Activated naive CD8-positive, alpha-beta T cell treated with anti-CD3 and anti-CD28 coated beads, Interleukin-2, amount 50 U/mL, for 24 hours (primary cell): ENCODE results near the gene MCUB.
"Not testable (repeated sequence)": the region's sequence is repeated elsewhere in the genome, so short reads cannot be mapped to it uniquely, and the experiment has no call there.

ENCODE experiments used
- ATAC-seq: fragments of 150-1000 bp; cut with Tn5 transposase; one replicate; pipeline ENCODE4 v1.10.0; 2021
- DNase-seq: peaks from one replicate; pipeline ENCODE4 v3.0.0; 2021
- H3K27ac Mint-ChIP-seq: one replicate; pipeline ENCODE4 v1.8.0; 2021; ENCODE audit warnings: mild to moderate bottlenecking, mixed read lengths
- H3K27me3 Mint-ChIP-seq: one replicate; pipeline ENCODE4 v1.8.0; 2021; ENCODE audit warnings: mixed read lengths
- H3K36me3 Mint-ChIP-seq: one replicate; pipeline ENCODE4 v1.8.0; 2021; ENCODE audit warnings: low read depth, mixed read lengths
- H3K4me1 Mint-ChIP-seq: one replicate; pipeline ENCODE4 v1.8.0; 2021; ENCODE audit warnings: mixed read lengths
- H3K4me3 Mint-ChIP-seq: one replicate; pipeline ENCODE4 v1.8.0; 2021; ENCODE audit warnings: mild to moderate bottlenecking, moderate library complexity, mixed read lengths
- H3K9me3 Mint-ChIP-seq: one replicate; pipeline ENCODE4 v1.8.0; 2021; ENCODE audit warnings: mixed read lengths

Gene MCUB, protein sequence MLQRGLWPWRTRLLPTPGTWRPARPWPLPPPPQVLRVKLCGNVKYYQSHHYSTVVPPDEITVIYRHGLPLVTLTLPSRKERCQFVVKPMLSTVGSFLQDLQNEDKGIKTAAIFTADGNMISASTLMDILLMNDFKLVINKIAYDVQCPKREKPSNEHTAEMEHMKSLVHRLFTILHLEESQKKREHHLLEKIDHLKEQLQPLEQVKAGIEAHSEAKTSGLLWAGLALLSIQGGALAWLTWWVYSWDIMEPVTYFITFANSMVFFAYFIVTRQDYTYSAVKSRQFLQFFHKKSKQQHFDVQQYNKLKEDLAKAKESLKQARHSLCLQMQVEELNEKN

GRCh38 chr4:109559983-109560686 is at the start of gene MCUB:
TSS of gene MCUB (plus strand) at chr4:109560246. CDS start at chr4:109560338, 92 bp downstream.
- peak; percentile 95 for ATAC-seq
- Mint-ChIP-seq H3K27ac (peak within 1 kb of the TSS; percentile 95), H3K4me1 (peaks cover 53% of the 10 kb centered on the region), H3K9me3 (no peaks in the 10 kb centered on the region), H3K27me3 (no peaks in the 10 kb centered on the region), H3K36me3 (peaks cover 22% of the 10 kb centered on the region), H3K4me3 (peak within 1 kb of the TSS; percentile 91)
- peak; percentile 89 for DNase-seq

DNA sequence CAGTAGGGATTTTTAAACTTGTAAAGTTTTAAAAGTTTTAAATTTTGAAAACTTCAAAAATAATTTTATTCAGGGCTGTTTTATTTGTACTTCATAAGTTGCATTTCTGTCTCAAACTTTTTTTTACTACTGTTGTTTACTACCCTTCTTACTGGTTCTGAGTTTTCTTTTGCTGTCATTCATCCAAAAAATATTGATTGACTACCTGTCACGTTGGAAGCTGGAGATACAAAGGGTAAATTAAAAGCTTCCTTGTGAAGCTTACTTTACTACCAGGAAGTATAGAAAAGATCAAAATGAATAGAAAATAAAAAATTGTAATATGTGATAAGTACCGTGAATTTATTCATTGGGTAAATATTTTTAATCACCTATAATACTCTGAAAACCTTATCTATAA is 49.4 kb upstream of the MCUB start:
- no peak for DNase-seq
- H3K36me3 Mint-ChIP-seq, result peaks cover 33% of the 10 kb centered on the region
- H3K27ac Mint-ChIP-seq, result no peak overlapping the region
- H3K4me1 Mint-ChIP-seq, result no peaks in the 10 kb centered on the region
- H3K9me3 Mint-ChIP-seq, result no peaks in the 10 kb centered on the region
- no peak overlapping the region for H3K4me3 Mint-ChIP-seq
- ATAC-seq, result no peak
- H3K27me3 Mint-ChIP-seq, result no peaks in the 10 kb centered on the region

- H3K27ac Mint-ChIP-seq, result no peak overlapping the region
Measured at GRCh38 chr4:109511414-109511813, 48.6 kb upstream of the MCUB start.

DNA sequence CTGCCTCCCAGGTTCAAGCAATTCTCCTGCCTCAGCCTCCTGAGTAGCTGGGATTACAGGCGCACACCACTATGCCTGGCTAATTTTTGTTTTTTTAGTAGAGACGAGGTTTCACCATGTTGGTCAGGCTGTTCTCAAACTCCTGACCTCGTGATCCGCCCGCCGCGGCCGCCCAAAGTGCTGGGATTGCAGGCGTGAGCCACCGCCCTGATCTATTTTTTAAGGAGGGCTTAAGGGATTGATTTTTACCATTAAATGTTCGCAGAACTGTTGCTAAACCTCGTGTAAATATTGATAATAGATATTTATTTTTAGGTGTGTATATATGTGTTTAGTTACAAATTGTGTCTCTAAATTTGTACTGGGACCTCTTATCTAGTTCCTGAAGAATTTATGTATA is 46.7 kb upstream of the MCUB start:
- not testable (repeated sequence) for H3K27ac Mint-ChIP-seq, ATAC-seq
- peaks cover 39% of the 10 kb centered on the region for H3K36me3 Mint-ChIP-seq

More at GRCh38 chr4:109511414-109511813, 48.6 kb upstream of the MCUB start:
- Mint-ChIP-seq H3K36me3 (peaks cover 31% of the 10 kb centered on the region), H3K9me3 (no peaks in the 10 kb centered on the region), H3K4me3 (no peak overlapping the region), H3K27me3 (no peaks in the 10 kb centered on the region), H3K4me1 (no peaks in the 10 kb centered on the region)
- DNase-seq, result no peak
- ATAC-seq, result no peak

GRCh38 chr4:109532182-109532581 is 27.9 kb upstream of the MCUB start:
- Mint-ChIP-seq H3K9me3 (no peaks in the 10 kb centered on the region), H3K36me3 (peaks cover 48% of the 10 kb centered on the region), H3K27me3 (no peaks in the 10 kb centered on the region), H3K27ac (no peak overlapping the region), H3K4me1 (no peaks in the 10 kb centered on the region), H3K4me3 (no peak overlapping the region)
- DNase-seq (no peak), ATAC-seq (no peak)

More for the DNA sequence above, 46.7 kb upstream of the MCUB start:
- not testable (repeated sequence) for H3K9me3 Mint-ChIP-seq, H3K4me1 Mint-ChIP-seq, DNase-seq, H3K27me3 Mint-ChIP-seq, H3K4me3 Mint-ChIP-seq

DNA sequence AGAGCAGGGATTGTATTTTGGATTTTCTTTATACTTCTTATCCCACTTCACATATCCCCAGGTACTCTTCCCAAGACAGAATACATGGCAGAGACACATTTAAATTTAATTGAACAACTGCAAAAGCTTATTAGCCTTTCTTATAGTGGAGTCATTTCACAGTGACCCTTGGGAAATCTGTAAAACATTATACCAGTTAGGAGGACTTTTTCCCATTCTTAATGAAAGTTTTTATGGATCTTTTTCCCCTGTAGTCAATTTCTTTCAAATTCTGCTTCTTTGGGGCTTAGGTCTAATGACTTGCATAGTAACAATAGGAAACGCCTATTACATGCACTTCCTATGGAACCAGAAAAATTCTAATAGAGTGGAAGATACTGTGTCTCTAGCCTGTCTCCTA is 14.6 kb upstream of the MCUB start:
- H3K4me1 Mint-ChIP-seq, result peaks cover 18% of the 10 kb centered on the region
- DNase-seq, result no peak
- H3K9me3 Mint-ChIP-seq, result peaks cover 5% of the 10 kb centered on the region
- H3K4me3 Mint-ChIP-seq, result no peak overlapping the region
- no peak for ATAC-seq
- H3K27me3 Mint-ChIP-seq, result no peaks in the 10 kb centered on the region
- no peak overlapping the region for H3K27ac Mint-ChIP-seq
- H3K36me3 Mint-ChIP-seq, result peaks cover 25% of the 10 kb centered on the region

DNA sequence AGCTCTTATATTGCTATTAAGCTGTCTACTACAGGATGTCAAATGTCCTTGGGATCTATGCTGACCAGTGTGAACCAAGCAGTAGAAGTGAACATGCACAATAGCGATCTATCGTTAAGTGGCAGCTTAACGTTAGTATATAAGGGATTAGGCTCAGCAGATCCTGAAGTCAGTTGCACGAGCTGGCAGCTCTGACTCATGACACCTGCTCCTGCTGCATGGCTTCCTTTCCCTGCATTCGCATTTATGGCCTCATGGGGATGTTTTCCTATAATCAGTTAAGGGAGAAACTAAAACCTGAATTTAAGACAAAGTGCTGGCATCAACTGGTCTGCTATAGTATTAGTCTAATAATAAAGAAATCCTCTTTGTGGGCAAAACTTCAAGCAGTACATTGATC is 12.7 kb upstream of the MCUB start:
- Mint-ChIP-seq H3K4me3 (no peak overlapping the region), H3K27ac (no peak overlapping the region)

DNA sequence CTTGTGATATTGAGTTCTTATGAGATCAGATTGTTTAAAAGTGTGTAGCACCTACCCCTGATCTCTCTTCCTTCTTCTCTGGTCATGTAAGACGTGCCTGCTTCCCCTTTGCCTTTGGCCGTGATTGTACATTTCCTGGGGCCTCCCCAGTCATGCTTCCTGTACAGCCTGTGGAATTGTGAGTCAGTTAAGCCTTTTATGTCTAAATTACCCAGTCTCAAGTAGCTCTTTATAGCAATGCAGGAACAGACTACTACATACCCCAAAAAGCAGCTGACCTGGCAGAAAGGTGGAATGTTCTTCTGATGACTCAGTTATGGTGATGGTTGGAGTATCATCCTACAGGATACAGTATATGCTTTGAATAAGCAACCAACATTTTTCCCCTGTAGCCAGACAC is 11.4 kb upstream of the MCUB start:
- peaks cover 18% of the 10 kb centered on the region for H3K4me1 Mint-ChIP-seq
- no peaks in the 10 kb centered on the region for H3K27me3 Mint-ChIP-seq
- DNase-seq, result no peak
- peaks cover 5% of the 10 kb centered on the region for H3K9me3 Mint-ChIP-seq
- peaks cover 30% of the 10 kb centered on the region for H3K36me3 Mint-ChIP-seq
- H3K4me3 Mint-ChIP-seq, result no peak overlapping the region
- H3K27ac Mint-ChIP-seq, result peak overlapping the region; percentile 57
- peak; percentile 82 for ATAC-seq

More for the DNA sequence above, 12.7 kb upstream of the MCUB start:
- peaks cover 24% of the 10 kb centered on the region for H3K36me3 Mint-ChIP-seq
- no peaks in the 10 kb centered on the region for H3K27me3 Mint-ChIP-seq
- ATAC-seq, result no peak
- peaks cover 5% of the 10 kb centered on the region for H3K9me3 Mint-ChIP-seq
- no peak for DNase-seq
- peaks cover 18% of the 10 kb centered on the region for H3K4me1 Mint-ChIP-seq

DNA sequence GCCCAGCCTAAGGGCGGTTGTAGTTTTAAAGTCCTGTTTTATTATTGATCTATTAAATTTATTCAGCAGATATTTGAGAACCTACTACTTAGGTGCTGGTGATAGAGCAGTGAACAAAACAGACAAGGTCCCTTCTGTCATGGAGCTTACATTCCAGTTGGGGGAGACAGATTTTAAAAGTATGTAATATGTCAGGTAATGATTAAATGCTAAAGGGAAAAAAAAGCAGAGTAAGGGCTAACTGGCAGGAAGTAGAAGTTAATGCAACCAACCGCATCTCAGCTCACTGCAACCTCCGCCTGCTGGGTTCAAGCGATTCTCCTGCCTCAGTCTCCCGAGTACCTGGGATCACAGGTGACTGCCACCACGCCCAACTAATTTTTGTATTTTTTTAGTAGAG is 7.8 kb upstream of the MCUB start:
- Mint-ChIP-seq H3K9me3 (peaks cover 5% of the 10 kb centered on the region), H3K4me1 (peaks cover 18% of the 10 kb centered on the region), H3K36me3 (peaks cover 32% of the 10 kb centered on the region), H3K27me3 (no peaks in the 10 kb centered on the region), H3K27ac (no peak overlapping the region), H3K4me3 (no peak overlapping the region)
- DNase-seq (no peak), ATAC-seq (no peak)

DNA sequence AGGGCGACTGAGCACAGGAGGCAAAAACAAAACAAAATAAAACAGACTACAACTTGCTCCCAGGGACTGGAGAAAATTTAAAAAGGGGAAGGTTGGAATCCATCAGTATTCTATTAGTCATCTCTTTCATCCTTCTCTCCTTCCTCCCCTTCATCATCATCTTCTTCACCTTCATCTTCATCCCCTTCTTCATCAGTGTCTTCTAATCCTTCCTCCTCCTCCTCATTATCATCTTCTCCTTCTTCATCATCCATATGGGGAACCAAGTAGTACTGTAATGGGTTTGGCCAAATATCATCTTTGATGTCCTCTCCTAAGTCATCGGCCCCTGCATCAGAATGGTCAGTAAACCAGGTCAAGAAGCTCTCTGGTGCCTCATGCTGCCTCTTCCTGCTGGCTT is 6.9 kb upstream of the MCUB start:
- Mint-ChIP-seq H3K27me3 (no peaks in the 10 kb centered on the region), H3K9me3 (peaks cover 5% of the 10 kb centered on the region), H3K4me1 (peaks cover 14% of the 10 kb centered on the region), H3K27ac (no peak overlapping the region), H3K36me3 (peaks cover 30% of the 10 kb centered on the region), H3K4me3 (no peak overlapping the region)
- DNase-seq (no peak), ATAC-seq (no peak)

DNA sequence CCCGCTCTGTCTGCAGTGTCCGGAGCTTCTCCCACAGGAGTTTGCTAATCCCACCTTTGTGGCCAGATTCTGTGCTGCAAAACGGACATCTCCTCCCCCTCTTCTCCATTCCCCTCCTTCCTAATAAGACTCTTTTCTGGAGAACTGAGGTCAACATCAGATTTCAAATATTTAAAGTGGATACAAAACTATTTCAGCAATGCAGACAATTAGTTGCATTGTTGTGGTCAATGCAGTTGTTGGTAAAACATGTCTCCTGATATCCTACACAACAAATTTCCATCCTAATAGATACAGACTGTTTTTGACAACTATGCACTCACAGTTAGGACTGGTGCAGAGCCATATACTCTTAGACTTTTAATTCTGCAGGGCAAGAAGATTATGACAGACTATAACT is 5.1 kb upstream of the MCUB start:
- Mint-ChIP-seq H3K27me3 (no peaks in the 10 kb centered on the region), H3K4me1 (peaks cover 9% of the 10 kb centered on the region), H3K4me3 (no peak overlapping the region), H3K9me3 (no peaks in the 10 kb centered on the region), H3K36me3 (peaks cover 20% of the 10 kb centered on the region), H3K27ac (no peak overlapping the region)
- ATAC-seq (no peak), DNase-seq (no peak)

DNA sequence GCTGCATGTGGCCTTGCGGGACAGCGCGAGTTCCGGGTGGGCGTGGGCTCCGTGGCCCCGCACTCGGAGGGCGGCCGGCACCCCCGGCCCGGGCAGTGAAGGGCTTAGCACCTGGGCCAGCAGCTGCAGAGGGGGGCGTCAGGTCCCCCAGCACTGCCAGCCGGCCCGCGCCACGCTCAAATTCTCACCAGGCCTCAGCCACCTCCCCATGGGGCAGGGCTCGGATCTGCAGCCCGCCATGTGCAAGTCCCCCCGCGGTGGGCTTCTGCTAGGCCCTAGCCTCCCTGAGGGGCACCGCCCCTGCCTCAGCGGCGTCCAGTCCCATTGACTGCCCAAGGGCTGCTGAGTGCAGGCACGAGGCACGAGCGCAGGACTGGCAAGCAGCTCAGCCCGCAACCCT is 2.6 kb upstream of the MCUB start:
- Mint-ChIP-seq H3K9me3 (no peaks in the 10 kb centered on the region), H3K4me1 (peaks cover 27% of the 10 kb centered on the region), H3K27me3 (no peaks in the 10 kb centered on the region), H3K36me3 (peaks cover 23% of the 10 kb centered on the region), H3K27ac (no peak overlapping the region), H3K4me3 (no peak overlapping the region)
- no peak for DNase-seq
- ATAC-seq, result no peak

- ATAC-seq, H3K4me3 Mint-ChIP-seq, H3K27ac Mint-ChIP-seq, H3K27me3 Mint-ChIP-seq, H3K9me3 Mint-ChIP-seq: not testable (repeated sequence)
- DNase-seq, result peak; percentile 21
- Mint-ChIP-seq H3K4me1 (peaks cover 34% of the 10 kb centered on the region), H3K36me3 (peaks cover 18% of the 10 kb centered on the region)
Measured at GRCh38 chr4:109558095-109558494, 2.0 kb upstream of the MCUB start.

DNA sequence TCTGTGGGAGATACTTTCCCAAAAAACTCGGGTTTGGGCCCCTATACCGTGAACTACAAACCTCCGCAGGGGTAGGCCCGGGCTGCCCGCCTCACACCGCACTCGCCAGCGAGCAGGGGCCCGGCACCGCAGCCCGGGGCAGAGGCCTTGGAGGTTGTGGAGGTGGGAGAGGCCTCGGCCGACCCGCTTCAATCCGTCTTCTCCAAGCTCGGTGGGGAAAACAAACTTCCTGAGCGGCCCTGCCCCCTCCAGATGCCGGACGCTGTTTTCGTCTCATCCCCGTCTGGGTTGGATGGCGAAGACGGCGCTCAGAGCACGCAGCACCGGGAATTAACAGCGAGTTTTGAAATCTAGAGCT is 442 bp upstream of the MCUB start:
- peaks cover 48% of the 10 kb centered on the region for H3K4me1 Mint-ChIP-seq
- no peaks in the 10 kb centered on the region for H3K27me3 Mint-ChIP-seq
- DNase-seq, result peak; percentile 50
- H3K9me3 Mint-ChIP-seq, result no peaks in the 10 kb centered on the region
- H3K4me3 Mint-ChIP-seq, result peak overlapping the region; percentile 91
- peaks cover 16% of the 10 kb centered on the region for H3K36me3 Mint-ChIP-seq
- ATAC-seq, result peak; percentile 16
- peak overlapping the region; percentile 90 for H3K27ac Mint-ChIP-seq
